Common myeloid progenitor, CD34-positive (primary cell): ENCODE data around the gene POLD1.

ENCODE experiments used
- CTCF ChIA-PET: fragments of 350-600 bp; sonication (Branson Sonifier 250); formaldehyde crosslinking; loops from one replicate; lab custom pipeline; 2021; ENCODE audit warnings: antibody characterized with exemption; lab: Charles Lee
- POLR2A ChIA-PET: fragments of 350-600 bp; sonication (Branson Sonifier 250); formaldehyde crosslinking; loops from one replicate; lab custom pipeline; 2021; ENCODE audit warnings: antibody characterized with exemption; lab: Charles Lee
- DNase-seq, 3 donors: peaks; one replicate each; pipeline versions ENCODE4 v3.0.0 to v3.0.0-alpha.2; 2013
- H3K27ac ChIP-seq, 2 experiments: 1 replicate in 1 of 2; 2 replicates in 1 of 2; pipeline ENCODE4 v1.7.0; 2013; ENCODE audit warnings: inconsistent platforms in 2 of 2, low read length in 2 of 2, mild to moderate bottlenecking in 2 of 2, low read depth in 1 of 2, moderate library complexity in 1 of 2; ENCODE audit not compliant: severe bottlenecking in 2 of 2, insufficient read depth in 1 of 2, poor library complexity in 1 of 2
- H3K27me3 ChIP-seq, 5 experiments: replicated peaks in 2 of 5; 1 replicate in 3 of 5; 2 replicates in 2 of 5; pipeline versions ENCODE4 v1.6.1 to v1.7.0; 2013; ENCODE audit warnings: low read length in 4 of 5, mild to moderate bottlenecking in 2 of 5, moderate library complexity in 2 of 5, inconsistent platforms in 1 of 5; ENCODE audit not compliant: insufficient read depth in 5 of 5, control insufficient read depth in 4 of 5
- H3K36me3 ChIP-seq, 4 experiments: 1 replicate in 2 of 4; 2 replicates in 2 of 4; pipeline versions ENCODE4 v1.6.1 to v1.7.0; 2013; ENCODE audit warnings: low read length in 3 of 4, control low read depth in 1 of 4, mild to moderate bottlenecking in 1 of 4; ENCODE audit not compliant: control insufficient read depth in 4 of 4, insufficient read depth in 4 of 4
- H3K4me1 ChIP-seq, 4 experiments: 1 replicate in 3 of 4; 2 replicates in 1 of 4; pipeline versions ENCODE4 v1.6.1 to v1.7.1; 2013; ENCODE audit warnings: low read length in 3 of 4, mild to moderate bottlenecking in 3 of 4, control low read depth in 1 of 4, inconsistent platforms in 1 of 4, moderate library complexity in 1 of 4; ENCODE audit not compliant: control insufficient read depth in 4 of 4, insufficient read depth in 4 of 4; ENCODE audit errors: control extremely low read depth in 1 of 4
- H3K4me3 ChIP-seq, 7 experiments: 1 replicate in 4 of 7; 2 replicates in 3 of 7; pipeline versions ENCODE4 v1.5.1 to v1.7.0; 2013; ENCODE audit warnings: mild to moderate bottlenecking in 7 of 7, low read length in 6 of 7, moderate library complexity in 6 of 7, inconsistent platforms in 2 of 7, low read depth in 2 of 7, control low read depth in 1 of 7; ENCODE audit not compliant: insufficient read depth in 4 of 7, control insufficient read depth in 1 of 7; ENCODE audit errors: extremely low read depth in 1 of 7
- H3K9me3 ChIP-seq, 5 experiments: 1 replicate in 4 of 5; 2 replicates in 1 of 5; pipeline versions ENCODE4 v1.6.1 to v1.7.1; 2013; ENCODE audit warnings: low read length in 4 of 5, mild to moderate bottlenecking in 2 of 5, inconsistent platforms in 1 of 5, low read depth in 1 of 5, moderate library complexity in 1 of 5; ENCODE audit not compliant: control insufficient read depth in 4 of 5, insufficient read depth in 2 of 5; ENCODE audit errors: control extremely low read depth in 1 of 5
- WGBS: methylation state at CpG from one replicate; pipeline ENCODE4 v1.1.5; 2013; ENCODE audit not compliant: insufficient coverage; 5-methylcytosine and 5-hydroxymethylcytosine counted together

The POLD1 gene

GRCh38 chr19:50393589-50393988 is 9.4 kb downstream of the POLD1 start:
- Histone ChIP-seq H3K9me3 (no peaks in the 10 kb centered on the region), H3K4me1 (no peaks in the 10 kb centered on the region), H3K27ac (no peak overlapping the region), H3K36me3 (peaks cover 2 to 30% (median 8%) of the 10 kb centered on the region in 4 experiments), H3K4me3 (no peak overlapping the region), H3K27me3 (no peaks in the 10 kb centered on the region)
- 92% methylated on average over 3 of the region's 4 CpGs for WGBS
- no peak for DNase-seq
- CTCF ChIA-PET, result interaction anchor here (1.3 kb wide), 1 partner anchor 85 kb away, joined by 3 read pairs; no protein-coding TSS in a partner anchor
- POLR2A ChIA-PET, result no interaction called here

GRCh38 chr19:50394017-50394416 is 9.9 kb downstream of the POLD1 start:
- H3K36me3 ChIP-seq, result peaks cover 2 to 34% (median 10%) of the 10 kb centered on the region in 4 experiments
- H3K4me1 ChIP-seq, result no peaks in the 10 kb centered on the region
- no peak overlapping the region for H3K27ac ChIP-seq
- H3K9me3 ChIP-seq, result no peaks in the 10 kb centered on the region
- 95% methylated on average over 7 of the region's 9 CpGs for WGBS
- ChIA-PET POLR2A (no interaction called here), CTCF (no interaction called here)
- no peak overlapping the region for H3K4me3 ChIP-seq
- DNase-seq, result no peak
- no peaks in the 10 kb centered on the region for H3K27me3 ChIP-seq

GRCh38 chr19:50398675-50399367 is 14.7 kb downstream of the POLD1 start:
- 98% methylated on average over 11 of the region's 13 CpGs for WGBS
- Histone ChIP-seq H3K4me3 (no peak overlapping the region), H3K36me3 (peaks cover 0 to 49% (median 19%) of the 10 kb centered on the region in 4 experiments), H3K27me3 (no peaks in the 10 kb centered on the region), H3K4me1 (no peaks in the 10 kb centered on the region), H3K9me3 (no peaks in the 10 kb centered on the region), H3K27ac (no peak overlapping the region)
- DNase-seq, result no peak
- POLR2A ChIA-PET, result interaction anchor here (0.6 kb wide), 1 partner anchor 1173 kb away, joined by 3 read pairs; no protein-coding TSS in a partner anchor
- CTCF ChIA-PET, result no interaction called here

DNA sequence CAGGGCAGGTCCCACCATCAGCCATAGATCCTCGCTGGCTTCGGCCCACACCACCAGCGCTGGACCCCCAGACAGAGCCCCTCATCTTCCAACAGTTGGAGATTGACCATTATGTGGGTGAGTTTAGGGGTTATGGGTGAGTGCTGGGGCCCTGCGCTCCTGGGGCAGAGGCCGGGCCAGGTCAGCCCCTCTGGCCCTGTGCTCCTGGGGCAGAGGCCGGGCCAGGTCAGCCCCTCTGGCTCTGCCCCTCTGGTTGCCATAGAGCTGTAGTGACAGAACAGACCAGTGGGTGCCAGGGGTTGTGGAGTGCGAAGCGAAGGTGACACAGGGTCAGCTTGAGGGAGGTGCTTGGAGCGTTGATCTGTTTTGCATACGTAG is 15.2 kb downstream of the POLD1 start:
- H3K36me3 ChIP-seq, result peaks cover 0 to 49% (median 22%) of the 10 kb centered on the region in 4 experiments
- no peaks in the 10 kb centered on the region for H3K9me3 ChIP-seq
- CTCF ChIA-PET, result no interaction called here
- no peak for DNase-seq
- no peaks in the 10 kb centered on the region for H3K4me1 ChIP-seq
- H3K4me3 ChIP-seq, result no peak overlapping the region
- no peak overlapping the region for H3K27ac ChIP-seq
- H3K27me3 ChIP-seq, result no peaks in the 10 kb centered on the region
- WGBS, result 97% methylated on average over 4 of the region's 10 CpGs
- POLR2A ChIA-PET, result interaction anchor here (0.6 kb wide), 1 partner anchor 20 kb away, joined by 3 read pairs; no protein-coding TSS in a partner anchor

GRCh38 chr19:50401605-50402450 is 17.7 kb downstream of the POLD1 start:
- WGBS, result 90% methylated on average over 38 of the region's 48 CpGs
- ChIA-PET CTCF (interaction anchor here (0.6 to 1.4 kb wide), 2 partner anchors 15 to 392 kb away, joined by 3 read pairs; no protein-coding TSS in a partner anchor), POLR2A (no interaction called here)
- H3K4me3 ChIP-seq, result no peak overlapping the region
- peaks cover 0 to 64% (median 32%) of the 10 kb centered on the region in 4 experiments for H3K36me3 ChIP-seq
- H3K4me1 ChIP-seq, result no peaks in the 10 kb centered on the region
- no peaks in the 10 kb centered on the region for H3K9me3 ChIP-seq
- H3K27ac ChIP-seq, result no peak overlapping the region
- no peak for DNase-seq
- no peaks in the 10 kb centered on the region for H3K27me3 ChIP-seq

DNA sequence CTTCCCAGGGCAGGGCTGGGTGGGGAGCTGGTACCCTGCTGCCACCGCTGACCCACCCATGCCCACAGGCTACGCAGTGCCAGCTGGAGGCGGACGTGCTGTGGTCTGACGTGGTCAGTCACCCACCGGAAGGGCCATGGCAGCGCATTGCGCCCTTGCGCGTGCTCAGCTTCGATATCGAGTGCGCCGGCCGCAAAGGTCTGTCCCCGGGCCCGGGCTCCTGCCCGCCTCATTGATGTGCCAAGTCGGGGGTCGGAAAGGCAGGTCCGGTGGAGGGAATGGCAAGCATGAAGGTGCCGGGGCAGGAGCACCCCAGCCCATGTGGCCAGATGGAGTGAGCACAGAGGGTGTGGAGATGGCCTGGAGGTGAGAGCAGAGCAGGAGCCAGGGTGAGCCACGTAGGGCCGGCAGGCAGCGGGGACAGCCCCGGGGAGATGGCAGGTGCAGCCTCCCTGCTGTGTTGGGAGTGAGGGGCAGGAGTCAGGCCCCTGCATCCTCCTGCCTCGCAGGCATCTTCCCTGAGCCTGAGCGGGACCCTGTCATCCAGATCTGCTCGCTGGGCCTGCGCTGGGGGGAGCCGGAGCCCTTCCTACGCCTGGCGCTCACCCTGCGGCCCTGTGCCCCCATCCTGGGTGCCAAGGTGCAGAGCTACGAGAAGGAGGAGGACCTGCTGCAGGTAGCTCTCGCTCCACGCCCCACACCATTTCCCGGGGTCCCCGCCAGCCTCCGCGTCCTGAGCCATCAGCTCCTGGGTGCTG is 18.6 kb downstream of the POLD1 start:
- Histone ChIP-seq H3K4me1 (no peaks in the 10 kb centered on the region), H3K9me3 (no peaks in the 10 kb centered on the region), H3K36me3 (peaks cover 0 to 68% (median 32%) of the 10 kb centered on the region in 4 experiments), H3K27ac (no peak overlapping the region), H3K27me3 (no peaks in the 10 kb centered on the region), H3K4me3 (no peak overlapping the region)
- no peak for DNase-seq
- 98% methylated on average over 34 of the region's 41 CpGs for whole genome bisulfite sequencing
- CTCF ChIA-PET, result interaction anchor here (1.4 kb wide), 1 partner anchor 16 kb away, joined by 3 read pairs; no protein-coding TSS in a partner anchor
- POLR2A ChIA-PET, result no interaction called here
